ENCODE data around the gene LCE6A.

Gene LCE6A

DNA sequence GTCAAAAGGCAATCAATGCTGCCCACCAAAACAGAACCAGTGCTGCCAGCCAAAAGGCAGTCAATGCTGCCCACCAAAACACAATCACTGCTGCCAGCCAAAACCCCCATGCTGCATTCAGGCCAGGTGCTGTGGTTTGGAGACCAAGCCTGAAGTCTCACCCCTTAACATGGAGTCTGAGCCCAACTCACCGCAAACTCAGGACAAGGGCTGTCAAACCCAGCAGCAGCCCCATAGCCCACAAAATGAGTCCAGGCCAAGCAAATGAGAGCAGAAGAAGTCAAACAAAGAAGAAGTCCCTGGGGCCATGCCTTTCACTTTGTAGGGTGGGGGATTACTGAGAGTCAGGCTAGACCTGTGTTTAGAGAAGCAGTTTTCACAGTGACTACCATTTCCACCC, 41.9 kb downstream of the LCE6A start:
- no peaks in the 10 kb centered on the region for H3K9me3 ChIP-seq (ENCODE audit: insufficient read depth, low read length)
- TF ChIP-seq SUZ12 (IDR thresholded peaks at IDR 0.05; ENCODE audit: extremely low read depth, insufficient read depth, insufficient read length) (no peak), ZNF274 (IDR thresholded peaks at IDR 0.05; ENCODE audit: low read depth, low read length) (no peak), YY1 (IDR thresholded peaks at IDR 0.05; ENCODE audit: insufficient read depth, insufficient read length) (no peak)
- H3K4me3 ChIP-seq (ENCODE audit: insufficient read length, low read depth) = no peak overlapping the region
- no peaks in the 10 kb centered on the region for H3K27me3 ChIP-seq (ENCODE audit: insufficient read depth, insufficient read length)
- no peak overlapping the region for H3K9ac ChIP-seq (ENCODE audit: insufficient read length, low read depth)
- no peaks in the 10 kb centered on the region for H3K4me1 ChIP-seq (ENCODE audit: insufficient read depth, insufficient read length)
- DNase-seq (ENCODE audit: low read depth, low spot score) = no peak
- H3K36me3 ChIP-seq (ENCODE audit: insufficient read depth, insufficient read length, low read length) = no peaks in the 10 kb centered on the region

DNA sequence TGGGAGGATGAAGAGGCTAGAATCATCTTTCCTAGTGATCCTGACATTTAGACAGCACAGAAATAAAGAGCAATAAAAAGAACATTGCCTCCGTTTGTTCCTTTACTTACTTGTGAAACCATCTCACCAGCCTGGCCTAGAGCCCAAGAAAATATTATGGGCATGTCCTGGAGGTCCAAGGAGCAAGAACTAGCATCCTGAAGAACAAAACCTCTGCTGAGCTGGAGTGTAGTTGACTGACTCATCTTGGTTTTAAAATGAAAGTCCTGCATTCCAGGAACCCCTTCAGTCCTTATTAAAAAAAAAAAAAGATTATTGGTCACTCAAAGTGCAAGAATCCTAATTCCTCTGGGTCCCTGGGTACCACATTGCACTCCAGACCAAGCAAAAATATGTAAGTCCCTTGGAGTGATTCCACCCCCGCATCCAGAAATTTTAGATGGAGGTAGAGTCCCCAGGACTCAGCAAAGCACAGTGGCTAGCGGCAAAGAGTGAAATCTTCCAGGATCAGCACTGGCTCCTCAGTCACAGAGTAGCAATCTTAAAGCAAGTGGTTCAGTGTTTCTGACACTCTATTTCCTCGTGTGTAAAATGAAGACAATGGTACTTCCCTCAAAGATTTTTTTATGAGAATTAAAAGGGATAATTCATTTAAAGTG, 42.4 kb downstream of the LCE6A start:
- no peak for DNase-seq (ENCODE audit: low read depth, low spot score)
- TF ChIP-seq SUZ12 (IDR thresholded peaks at IDR 0.05; ENCODE audit: extremely low read depth, insufficient read depth, insufficient read length) (no peak), ZNF274 (IDR thresholded peaks at IDR 0.05; ENCODE audit: low read depth, low read length) (no peak), YY1 (IDR thresholded peaks at IDR 0.05; ENCODE audit: insufficient read depth, insufficient read length) (no peak)

DNA sequence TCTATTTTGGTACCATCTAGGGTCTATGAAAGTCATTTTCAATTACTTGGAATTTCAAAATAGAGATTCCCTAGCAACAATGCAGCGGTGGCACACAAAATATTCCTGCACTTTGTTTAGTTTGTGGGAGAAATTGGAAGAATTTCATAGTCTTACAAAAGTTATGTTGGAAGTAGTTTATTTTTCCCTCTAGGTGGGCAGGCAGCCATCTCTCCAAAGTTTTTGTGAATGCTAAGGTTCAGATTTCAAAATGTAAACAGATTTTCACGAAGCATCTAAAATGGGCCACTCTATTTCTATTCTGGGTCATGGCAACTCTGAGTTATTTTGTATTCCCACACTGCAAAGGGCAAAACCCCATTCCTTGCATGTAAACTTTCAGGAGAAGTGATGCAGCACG, 43.4 kb downstream of the LCE6A start:
- no peaks in the 10 kb centered on the region for H3K9me3 ChIP-seq (ENCODE audit: insufficient read depth, low read length)
- no peak for TF ChIP-seq ZNF274 (IDR thresholded peaks at IDR 0.05; ENCODE audit: low read depth, low read length)
- no peak for DNase-seq (ENCODE audit: low read depth, low spot score)

More for the DNA sequence above, 42.4 kb downstream of the LCE6A start:
- Histone ChIP-seq H3K27me3 (ENCODE audit: insufficient read depth, insufficient read length) (no peaks in the 10 kb centered on the region), H3K4me1 (ENCODE audit: insufficient read depth, insufficient read length) (no peaks in the 10 kb centered on the region), H3K4me3 (ENCODE audit: insufficient read length, low read depth) (no peak overlapping the region), H3K9ac (ENCODE audit: insufficient read length, low read depth) (no peak overlapping the region), H3K9me3 (ENCODE audit: insufficient read depth, low read length) (no peaks in the 10 kb centered on the region), H3K36me3 (ENCODE audit: insufficient read depth, insufficient read length, low read length) (no peaks in the 10 kb centered on the region)

DNA sequence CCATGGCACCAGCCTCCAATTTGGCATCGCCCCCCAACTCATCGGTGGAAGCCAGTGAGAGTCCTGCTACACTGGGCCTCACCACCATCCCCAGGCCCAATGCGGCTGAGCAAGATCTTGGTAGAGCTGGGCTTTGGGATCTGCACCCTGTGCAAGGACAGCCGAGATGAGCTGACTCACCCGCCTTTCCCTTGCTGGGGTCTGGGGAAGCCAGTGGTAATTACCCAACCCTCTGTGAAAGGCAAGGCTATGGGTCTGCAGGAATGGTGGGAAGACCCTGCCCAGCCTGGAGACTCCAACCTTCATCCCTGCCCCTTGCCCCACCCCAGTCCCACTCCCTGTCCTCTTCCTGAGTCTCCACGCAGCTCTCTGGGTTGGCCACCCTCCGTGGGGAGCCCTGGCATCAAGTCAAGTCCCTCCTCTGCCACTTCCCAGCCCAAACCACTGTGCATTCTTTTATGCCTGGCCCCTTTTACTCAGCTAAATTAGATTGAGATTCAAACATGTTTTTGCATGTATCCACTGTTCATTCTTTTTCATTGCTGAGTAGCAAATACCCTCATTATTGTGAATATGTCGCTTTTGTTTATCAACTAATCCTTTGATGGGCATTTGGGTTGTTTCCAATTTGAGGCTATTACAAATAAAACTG, 44.2 kb downstream of the LCE6A start:
- Histone ChIP-seq H3K36me3 (ENCODE audit: insufficient read depth, insufficient read length, low read length) (no peaks in the 10 kb centered on the region), H3K4me3 (ENCODE audit: insufficient read length, low read depth) (no peak overlapping the region), H3K9me3 (ENCODE audit: insufficient read depth, low read length) (no peaks in the 10 kb centered on the region), H3K9ac (ENCODE audit: insufficient read length, low read depth) (no peak overlapping the region), H3K4me1 (ENCODE audit: insufficient read depth, insufficient read length) (no peaks in the 10 kb centered on the region), H3K27me3 (ENCODE audit: insufficient read depth, insufficient read length) (no peaks in the 10 kb centered on the region)
- no peak for TF ChIP-seq YY1 (IDR thresholded peaks at IDR 0.05; ENCODE audit: insufficient read depth, insufficient read length)
- TF ChIP-seq SUZ12 (IDR thresholded peaks at IDR 0.05; ENCODE audit: extremely low read depth, insufficient read depth, insufficient read length) = no peak
- TF ChIP-seq ZNF274 (IDR thresholded peaks at IDR 0.05; ENCODE audit: low read depth, low read length) = no peak
- DNase-seq (ENCODE audit: low read depth, low spot score) = no peak

More for the DNA sequence above, 43.4 kb downstream of the LCE6A start:
- Histone ChIP-seq H3K36me3 (ENCODE audit: insufficient read depth, insufficient read length, low read length) (no peaks in the 10 kb centered on the region), H3K27me3 (ENCODE audit: insufficient read depth, insufficient read length) (no peaks in the 10 kb centered on the region), H3K4me1 (ENCODE audit: insufficient read depth, insufficient read length) (no peaks in the 10 kb centered on the region), H3K4me3 (ENCODE audit: insufficient read length, low read depth) (no peak overlapping the region), H3K9ac (ENCODE audit: insufficient read length, low read depth) (no peak overlapping the region)

DNA sequence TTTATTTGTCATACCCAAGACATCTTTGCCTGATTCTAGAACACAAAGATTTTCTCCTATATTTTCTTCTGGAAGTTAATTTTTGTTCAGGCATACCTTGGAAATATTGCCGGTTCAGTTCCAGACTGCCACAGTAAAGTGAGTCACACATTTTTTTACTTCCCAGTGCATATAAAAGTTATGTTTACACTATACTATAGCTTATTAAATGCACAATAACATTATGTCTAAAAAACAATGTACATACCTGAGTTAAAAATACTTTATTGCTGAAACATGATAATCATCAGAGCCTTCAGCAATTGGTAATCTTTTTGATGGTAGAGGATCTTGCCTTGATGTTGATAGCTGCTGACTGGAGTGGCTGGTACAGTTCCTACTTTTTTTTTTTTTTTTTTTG, 45.5 kb downstream of the LCE6A start:
- no peak for DNase-seq (ENCODE audit: low read depth, low spot score)
- Histone ChIP-seq H3K4me1 (ENCODE audit: insufficient read depth, insufficient read length) (no peaks in the 10 kb centered on the region), H3K27me3 (ENCODE audit: insufficient read depth, insufficient read length) (no peaks in the 10 kb centered on the region), H3K36me3 (ENCODE audit: insufficient read depth, insufficient read length, low read length) (no peaks in the 10 kb centered on the region), H3K9ac (ENCODE audit: insufficient read length, low read depth) (no peak overlapping the region), H3K4me3 (ENCODE audit: insufficient read length, low read depth) (no peak overlapping the region), H3K9me3 (ENCODE audit: insufficient read depth, low read length) (no peaks in the 10 kb centered on the region)
- TF ChIP-seq ZNF274 (IDR thresholded peaks at IDR 0.05; ENCODE audit: low read depth, low read length) (no peak), YY1 (IDR thresholded peaks at IDR 0.05; ENCODE audit: insufficient read depth, insufficient read length) (no peak), SUZ12 (IDR thresholded peaks at IDR 0.05; ENCODE audit: extremely low read depth, insufficient read depth, insufficient read length) (no peak)

Data from NT2/D1 (cell line).